ENCODE measurements around the gene FBF1. TPM values are rescaled to one million over a fixed set of nuclear protein-coding genes. Genes with fewer than 3 reads are reported as not detected.
A peak's percentile ranks its signal among the peaks of the same experiment; 100 is the strongest.
"Not testable (repeated sequence)": the region's sequence is repeated elsewhere in the genome, so short reads cannot be mapped to it uniquely, and the experiment has no call there.

FBF1 gene
- total RNA-seq, 4 donors from 2014 or later: 20.4 to 23.8 (median 22.4) TPM

GRCh38 chr17:75975757-75976174, 34.9 kb upstream of the FBF1 start:
- TF ChIP-seq POLR2A (IDR thresholded peaks at IDR 0.05): no peak
- no peak for TF ChIP-seq CTCF (IDR thresholded peaks at IDR 0.05)
- no peak overlapping the region for H3K4me3 ChIP-seq (ENCODE audit: low read depth, poor library complexity, severe bottlenecking)
- intact Hi-C loops (cut with DNase I; ENCODE audit: low total_unique reads): no loop called here
- WGBS, 2 donors: 25 to 49% methylated on average over 5 of the region's 5 CpGs
- no peak for DNase-seq (ENCODE audit: low spot score in 2 of 2)

GRCh38 chr17:75975187-75975586, 34.3 kb upstream of the FBF1 start:
- H3K4me3 ChIP-seq (ENCODE audit: low read depth, poor library complexity, severe bottlenecking); DNase-seq (ENCODE audit: low spot score in 2 of 2); intact Hi-C loops (cut with DNase I; ENCODE audit: low total_unique reads): not testable (repeated sequence)
- WGBS, 2 donors: 89 to 91% methylated on average over 6 of the region's 6 CpGs

GRCh38 chr17:75970626-75971025, 29.8 kb upstream of the FBF1 start:
- no peak for DNase-seq (ENCODE audit: low spot score in 2 of 2)
- intact Hi-C loops (cut with DNase I; ENCODE audit: low total_unique reads): no loop called here
- WGBS, 2 donors: 88 to 91% methylated on average over 7 of the region's 7 CpGs
- TF ChIP-seq CTCF (IDR thresholded peaks at IDR 0.05): no peak
- no peak for TF ChIP-seq POLR2A (IDR thresholded peaks at IDR 0.05)
- H3K4me3 ChIP-seq (ENCODE audit: low read depth, poor library complexity, severe bottlenecking): no peak overlapping the region

- TF ChIP-seq POLR2A (IDR thresholded peaks at IDR 0.05): no peak
- TF ChIP-seq CTCF (IDR thresholded peaks at IDR 0.05): no peak
- intact Hi-C loops (cut with DNase I; ENCODE audit: low total_unique reads): no loop called here
- no peak overlapping the region for H3K4me3 ChIP-seq (ENCODE audit: low read depth, poor library complexity, severe bottlenecking)
- WGBS, 2 donors: 54 to 63% methylated on average over 4 of the region's 4 CpGs
- peak in 1 of 2 donors; percentile 58 for DNase-seq (ENCODE audit: low spot score in 2 of 2)
Measured at GRCh38 chr17:75970011-75970523, 29.2 kb upstream of the FBF1 start.

GRCh38 chr17:75969044-75969443, 28.2 kb upstream of the FBF1 start:
- DNase-seq (ENCODE audit: low spot score in 2 of 2): peak in 1 of 2 donors; percentile 48
- 92 to 98% methylated on average over 10 of the region's 10 CpGs for WGBS, 2 donors
- intact Hi-C loops (cut with DNase I; ENCODE audit: low total_unique reads); H3K4me3 ChIP-seq (ENCODE audit: low read depth, poor library complexity, severe bottlenecking): not testable (repeated sequence)

- WGBS, 2 donors: 69% methylated on average over 6 of the region's 6 CpGs
- intact Hi-C loops (cut with DNase I; ENCODE audit: low total_unique reads): no loop called here
- TF ChIP-seq POLR2A (IDR thresholded peaks at IDR 0.05) (no peak), CTCF (IDR thresholded peaks at IDR 0.05) (no peak)
- no peak for DNase-seq (ENCODE audit: low spot score in 2 of 2)
- H3K4me3 ChIP-seq (ENCODE audit: low read depth, poor library complexity, severe bottlenecking): no peak overlapping the region
Measured at GRCh38 chr17:75965468-75965867, 24.6 kb upstream of the FBF1 start.

GRCh38 chr17:75959839-75960511, 19.1 kb upstream of the FBF1 start:
- 95 to 98% methylated on average over 11 of the region's 11 CpGs for WGBS, 2 donors

More at GRCh38 chr17:75959839-75960511, 19.1 kb upstream of the FBF1 start:
- TF ChIP-seq CTCF (IDR thresholded peaks at IDR 0.05) (no peak), POLR2A (IDR thresholded peaks at IDR 0.05) (no peak)
- peak in 1 of 2 donors; percentile 32 for DNase-seq (ENCODE audit: low spot score in 2 of 2)
- H3K4me3 ChIP-seq (ENCODE audit: low read depth, poor library complexity, severe bottlenecking): no peak overlapping the region
- intact Hi-C loops (cut with DNase I; ENCODE audit: low total_unique reads): no loop called here
